HG03045 (cell line): Measurements from ENCODE around the gene C5.

Experiments used
- ATAC-seq: cut with Tn5 transposase; IDR thresholded peaks from one replicate; pipeline ENCODE4 v1.9.1; 2021; ENCODE audit warnings: mild to moderate bottlenecking, moderate library complexity; ENCODE audit not compliant: unreplicated experiment

C5 gene

GRCh38 chr9:120914396-120914795 lies 135.7 kb downstream of the C5 start:
- ATAC-seq = no peak

GRCh38 chr9:120913647-120914264 lies 136.3 kb downstream of the C5 start:
- ATAC-seq = no peak

- no peak for ATAC-seq
Observed at GRCh38 chr9:120912958-120913646, 137.0 kb downstream of the C5 start.

GRCh38 chr9:120911295-120911837 lies 138.7 kb downstream of the C5 start:
- no peak for ATAC-seq

- no peak for ATAC-seq
Observed at GRCh38 chr9:120910643-120911042, 139.4 kb downstream of the C5 start.

- ATAC-seq = no peak
Observed at GRCh38 chr9:120909904-120910303, 140.2 kb downstream of the C5 start.

- no peak for ATAC-seq
Observed at GRCh38 chr9:120905315-120906164, 144.5 kb downstream of the C5 start.

GRCh38 chr9:120904978-120905301 lies 145.1 kb downstream of the C5 start:
- ATAC-seq = no peak

- ATAC-seq = no peak
Observed at GRCh38 chr9:120904061-120904977, 145.8 kb downstream of the C5 start.

GRCh38 chr9:120902569-120903535 lies 147.2 kb downstream of the C5 start:
- ATAC-seq = no peak
